Calu3 (cell line): ENCODE results near the gene ARL13B. TPM values are rescaled to one million over a fixed set of nuclear protein-coding genes. Genes with fewer than 3 reads are reported as not detected.
"Not testable (repeated sequence)": the region's sequence is repeated elsewhere in the genome, so short reads cannot be mapped to it uniquely, and the experiment has no call there.

Source experiments
- BruUV-seq: library from RNA; stranded (reverse); fragments of 400-500 nt; replicated peaks from 2 replicates; lab custom pipeline; 2021; lab: Mats Ljungman, UMichigan
- CTCF ChIA-PET: fragments of 300-600 bp; sonication (Branson Sonifier 250); formaldehyde crosslinking; loops from one replicate; lab custom pipeline; 2022; ENCODE audit warnings: antibody characterized with exemption; lab: Charles Lee
- DNase-seq: peaks from one replicate; pipeline ENCODE4 v3.0.0; 2022
- H3K27ac Mint-ChIP-seq: one replicate; pipeline ENCODE4 v1.8.0; 2022; ENCODE audit warnings: mixed read lengths; ENCODE audit not compliant: unreplicated experiment
- H3K27me3 Mint-ChIP-seq: one replicate; pipeline ENCODE4 v1.8.0; 2022; ENCODE audit warnings: mixed read lengths; ENCODE audit not compliant: unreplicated experiment
- H3K36me3 Mint-ChIP-seq: one replicate; pipeline ENCODE4 v1.8.0; 2022; ENCODE audit warnings: mild to moderate bottlenecking, moderate library complexity, mixed read lengths; ENCODE audit not compliant: insufficient read depth, unreplicated experiment
- H3K4me1 Mint-ChIP-seq: one replicate; pipeline ENCODE4 v1.8.0; 2022; ENCODE audit warnings: mild to moderate bottlenecking, low read depth, mixed read lengths; ENCODE audit not compliant: unreplicated experiment
- H3K4me3 Mint-ChIP-seq: one replicate; pipeline ENCODE4 v1.8.0; 2022; ENCODE audit warnings: mild to moderate bottlenecking, low read depth, moderate library complexity, mixed read lengths; ENCODE audit not compliant: unreplicated experiment
- H3K9me3 Mint-ChIP-seq: one replicate; pipeline ENCODE4 v1.8.0; 2022; ENCODE audit warnings: low read depth, mixed read lengths; ENCODE audit not compliant: unreplicated experiment
- intact Hi-C: fragments of 100-400 bp; cut with micrococcal nuclease; formaldehyde crosslinking; loops from one replicate; pipeline ENCODE4 v1.10.0; 2022; ENCODE audit not compliant: unreplicated experiment
- total RNA-seq: library from RNA; stranded (reverse); gene quantifications from 2 replicates; pipeline ENCODE4 v1.2.3, GENCODE V29; 2022
- TF ChIP-seq, protein P1 (sequence below): fragments of 200-600 bp; IDR thresholded peaks from one replicate; pipeline ENCODE4 v1.8.0; 2022; ENCODE audit warnings: antibody characterized with exemption; ENCODE audit not compliant: unreplicated experiment

ARL13B gene
- total RNA-seq, 1 experiment from 2014 or later: 7.8 TPM

DNA sequence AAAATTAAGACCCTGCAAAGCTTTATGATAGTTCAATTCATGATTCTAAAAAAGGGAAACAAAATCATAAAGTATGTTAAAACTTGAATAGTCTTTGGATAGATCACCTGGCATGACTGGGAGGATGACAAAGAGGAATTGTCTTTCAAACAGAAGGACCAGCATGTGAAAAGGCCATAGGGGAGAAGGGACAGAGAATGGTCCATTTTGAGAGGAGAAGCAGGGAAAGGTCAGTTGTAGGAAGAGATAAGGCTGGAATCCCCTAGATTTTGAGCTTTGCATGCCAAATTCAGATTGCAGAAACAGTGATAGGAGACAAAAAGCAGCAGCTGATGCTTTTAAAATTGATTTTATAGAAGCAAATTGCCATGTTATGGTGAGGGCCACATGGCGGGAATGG lies 18.9 kb upstream of the ARL13B start:
- H3K27ac Mint-ChIP-seq: no peak overlapping the region
- H3K4me3 Mint-ChIP-seq: no peak overlapping the region
- no peak for DNase-seq
- CTCF ChIA-PET: no interaction called here
- no peaks in the 10 kb centered on the region for H3K4me1 Mint-ChIP-seq
- TF ChIP-seq, protein P1, sequence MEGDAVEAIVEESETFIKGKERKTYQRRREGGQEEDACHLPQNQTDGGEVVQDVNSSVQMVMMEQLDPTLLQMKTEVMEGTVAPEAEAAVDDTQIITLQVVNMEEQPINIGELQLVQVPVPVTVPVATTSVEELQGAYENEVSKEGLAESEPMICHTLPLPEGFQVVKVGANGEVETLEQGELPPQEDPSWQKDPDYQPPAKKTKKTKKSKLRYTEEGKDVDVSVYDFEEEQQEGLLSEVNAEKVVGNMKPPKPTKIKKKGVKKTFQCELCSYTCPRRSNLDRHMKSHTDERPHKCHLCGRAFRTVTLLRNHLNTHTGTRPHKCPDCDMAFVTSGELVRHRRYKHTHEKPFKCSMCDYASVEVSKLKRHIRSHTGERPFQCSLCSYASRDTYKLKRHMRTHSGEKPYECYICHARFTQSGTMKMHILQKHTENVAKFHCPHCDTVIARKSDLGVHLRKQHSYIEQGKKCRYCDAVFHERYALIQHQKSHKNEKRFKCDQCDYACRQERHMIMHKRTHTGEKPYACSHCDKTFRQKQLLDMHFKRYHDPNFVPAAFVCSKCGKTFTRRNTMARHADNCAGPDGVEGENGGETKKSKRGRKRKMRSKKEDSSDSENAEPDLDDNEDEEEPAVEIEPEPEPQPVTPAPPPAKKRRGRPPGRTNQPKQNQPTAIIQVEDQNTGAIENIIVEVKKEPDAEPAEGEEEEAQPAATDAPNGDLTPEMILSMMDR: no peak
- H3K36me3 Mint-ChIP-seq: no peaks in the 10 kb centered on the region
- H3K9me3 Mint-ChIP-seq: no peaks in the 10 kb centered on the region
- H3K27me3 Mint-ChIP-seq: no peaks in the 10 kb centered on the region
- intact Hi-C loops: no loop called here
- BruUV-seq: no TSS peak

DNA sequence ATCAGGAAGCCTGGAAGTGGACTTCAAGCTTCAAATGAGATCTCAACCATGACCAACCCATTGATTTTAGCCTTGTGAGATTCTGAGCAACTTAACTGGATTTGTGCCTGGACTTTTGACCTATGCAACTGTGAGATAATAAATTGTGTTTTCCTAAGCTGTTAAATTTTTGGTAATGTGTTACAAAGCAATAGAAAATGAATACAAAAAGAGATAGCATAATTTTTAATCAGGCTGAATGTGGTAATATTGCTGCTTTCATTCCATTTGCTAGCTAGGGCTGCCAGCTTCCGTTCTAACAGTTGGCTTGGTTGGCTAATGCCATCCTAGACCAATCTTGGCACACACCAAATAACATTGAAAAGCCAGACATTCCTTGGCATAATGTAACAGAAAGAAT lies 18.5 kb upstream of the ARL13B start:
- no peak overlapping the region for H3K27ac Mint-ChIP-seq
- intact Hi-C loops: no loop called here
- DNase-seq: no peak
- no TSS peak for BruUV-seq
- no peaks in the 10 kb centered on the region for H3K36me3 Mint-ChIP-seq
- no peaks in the 10 kb centered on the region for H3K27me3 Mint-ChIP-seq
- no peaks in the 10 kb centered on the region for H3K9me3 Mint-ChIP-seq
- CTCF ChIA-PET: no interaction called here
- TF ChIP-seq, protein P1: no peak
- H3K4me3 Mint-ChIP-seq: no peak overlapping the region
- H3K4me1 Mint-ChIP-seq: no peaks in the 10 kb centered on the region

DNA sequence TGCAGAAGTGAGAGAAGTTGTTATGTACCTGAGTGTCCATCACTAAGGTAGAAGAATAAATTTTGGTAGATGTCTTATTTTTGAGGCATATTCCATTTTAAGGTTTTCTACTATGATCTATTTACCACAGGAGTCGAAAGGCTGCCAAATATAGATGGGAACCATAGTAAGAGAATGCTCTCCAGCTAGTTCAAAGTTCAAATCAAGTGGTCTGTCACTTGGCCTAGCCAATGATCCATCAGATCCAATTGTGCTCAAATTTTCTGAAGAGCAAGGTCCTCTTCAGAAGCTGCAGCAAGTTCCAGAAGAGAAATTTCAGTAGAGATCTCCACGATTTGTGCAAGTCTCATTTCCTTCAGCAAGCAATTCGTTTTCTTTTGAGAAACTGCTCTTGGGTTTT lies 17.2 kb upstream of the ARL13B start:
- CTCF ChIA-PET: no interaction called here
- H3K4me1 Mint-ChIP-seq: no peaks in the 10 kb centered on the region
- TF ChIP-seq, protein P1: no peak
- no peak for DNase-seq
- intact Hi-C loops: no loop called here
- no peaks in the 10 kb centered on the region for H3K27me3 Mint-ChIP-seq
- no peaks in the 10 kb centered on the region for H3K36me3 Mint-ChIP-seq
- H3K27ac Mint-ChIP-seq: no peak overlapping the region
- no TSS peak for BruUV-seq
- H3K4me3 Mint-ChIP-seq: no peak overlapping the region
- H3K9me3 Mint-ChIP-seq: no peaks in the 10 kb centered on the region

DNA sequence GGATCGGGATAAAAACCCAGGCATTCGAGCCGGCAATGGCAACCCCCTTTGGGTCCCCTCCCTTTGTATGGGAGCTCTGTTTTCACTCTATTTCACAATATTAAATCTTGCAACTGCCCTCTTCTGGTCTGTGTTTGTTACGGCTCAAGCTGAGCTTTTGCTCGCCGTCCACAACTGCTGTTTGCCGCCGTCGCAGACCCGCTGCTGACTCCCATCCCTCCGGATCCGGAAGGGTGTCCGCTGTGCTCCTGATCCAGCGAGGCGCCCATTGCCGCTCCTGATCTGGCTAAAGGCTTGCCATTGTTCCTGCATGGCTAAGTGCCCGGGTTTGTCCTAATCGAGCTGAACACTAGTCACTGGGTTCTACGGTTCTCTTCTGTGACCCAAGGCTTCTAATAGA lies 14.8 kb upstream of the ARL13B start:
- H3K27me3 Mint-ChIP-seq, H3K36me3 Mint-ChIP-seq, H3K4me1 Mint-ChIP-seq, H3K4me3 Mint-ChIP-seq, BruUV-seq, H3K27ac Mint-ChIP-seq, H3K9me3 Mint-ChIP-seq, DNase-seq, intact Hi-C loops, CTCF ChIA-PET: not testable (repeated sequence)

DNA sequence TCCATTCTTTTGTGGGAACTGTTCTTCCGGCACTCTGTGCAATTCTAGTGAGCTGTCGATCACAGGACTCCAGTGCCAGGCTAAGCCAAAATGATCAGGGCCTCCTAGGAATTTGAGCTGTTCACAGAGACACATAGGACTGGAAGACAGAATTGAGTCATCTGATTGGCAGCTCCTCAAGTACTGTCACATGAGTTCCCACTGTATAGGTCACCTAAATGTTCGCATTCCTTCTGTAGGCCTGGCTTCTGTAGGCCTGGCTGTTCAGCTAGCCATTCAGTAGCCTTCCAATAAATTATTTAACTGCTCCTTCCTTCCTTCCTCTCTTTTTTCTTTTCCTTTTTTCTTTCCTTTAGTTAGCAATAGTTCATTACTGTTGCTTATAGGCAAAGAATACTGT lies 10.5 kb upstream of the ARL13B start:
- CTCF ChIA-PET: no interaction called here
- no TSS peak for BruUV-seq

More for the DNA sequence above, 10.5 kb upstream of the ARL13B start:
- peaks cover 13% of the 10 kb centered on the region for H3K36me3 Mint-ChIP-seq
- H3K4me3 Mint-ChIP-seq: no peak overlapping the region
- H3K4me1 Mint-ChIP-seq: no peaks in the 10 kb centered on the region
- no peaks in the 10 kb centered on the region for H3K9me3 Mint-ChIP-seq
- no peak overlapping the region for H3K27ac Mint-ChIP-seq
- intact Hi-C loops: no loop called here
- H3K27me3 Mint-ChIP-seq: no peaks in the 10 kb centered on the region
- DNase-seq: no peak
- TF ChIP-seq, protein P1: no peak
